Measurements from ENCODE around the gene NR3C2.

GRCh38 chr4:148444296-148445070 is 2.3 kb upstream of the NR3C2 start:
- no peak for TF ChIP-seq TCF7L2 (IDR thresholded peaks at IDR 0.05; ENCODE audit: borderline replicate concordance, extremely low read depth, insufficient read depth, insufficient read length)
- no peak for TF ChIP-seq CTCF (IDR thresholded peaks at IDR 0.05 in 2 of 3, conservative IDR thresholded peaks at IDR 0.05 in 1 of 3; ENCODE audit: borderline replicate concordance in 1 of 3, insufficient read depth in 1 of 3, low read depth in 2 of 3, low read length in 2 of 3)
- TF ChIP-seq MAX (IDR thresholded peaks at IDR 0.05), result 0 out of 2 replicates have a peak, but pooled peaks have one; percentile 15
- TF ChIP-seq POLR2A (IDR thresholded peaks at IDR 0.05; ENCODE audit: borderline replicate concordance, extremely low read depth, insufficient read depth, insufficient read length), result no peak
- no peak for TF ChIP-seq REST (IDR thresholded peaks at IDR 0.05; ENCODE audit: low read depth)
- TF ChIP-seq RAD21 (IDR thresholded peaks at IDR 0.05; ENCODE audit: low read depth), result no peak
- no peak for TF ChIP-seq ELF1 (IDR thresholded peaks at IDR 0.05; ENCODE audit: borderline replicate concordance, low read depth)
- no peak for TF ChIP-seq POLR2AphosphoS5 (IDR thresholded peaks at IDR 0.05; ENCODE audit: low read depth, low read length)
- TF ChIP-seq EZH2phosphoT487 (IDR thresholded peaks at IDR 0.05; ENCODE audit: borderline replicate concordance), result no peak
- TF ChIP-seq ATF3 (IDR thresholded peaks at IDR 0.05), result no peak
- TF ChIP-seq SP1 (IDR thresholded peaks at IDR 0.05; ENCODE audit: low read depth), result no peak
